Mesenchymal stem cell (in vitro differentiated cells and primary cell): ENCODE results near the gene TRPV5.

Experiments used
- DNase-seq: peaks from one replicate; pipeline ENCODE4 v3.0.0-alpha.2; 2013
- H2AFZ ChIP-seq: one replicate; pipeline ENCODE4 v1.6.1; 2013; ENCODE audit warnings: low read depth, mild to moderate bottlenecking, control low read depth, inconsistent platforms, low read length, moderate library complexity
- H2AK5ac ChIP-seq: 2 replicates; pipeline ENCODE4 v1.6.1; 2013; ENCODE audit warnings: low read length, moderate library complexity, mild to moderate bottlenecking, inconsistent platforms; ENCODE audit not compliant: severe bottlenecking
- H2BK120ac ChIP-seq: one replicate; pipeline ENCODE4 v1.6.1; 2013; ENCODE audit warnings: low read depth, mild to moderate bottlenecking, inconsistent platforms, low read length, moderate library complexity
- H2BK12ac ChIP-seq, 2 experiments: one replicate each; pipeline ENCODE4 v1.6.1; 2013; ENCODE audit warnings: inconsistent platforms in 2 of 2, low read length in 2 of 2, mild to moderate bottlenecking in 2 of 2, moderate library complexity in 2 of 2, control low read depth in 1 of 2
- H2BK15ac ChIP-seq: one replicate; pipeline ENCODE4 v1.6.1; 2013; ENCODE audit warnings: mild to moderate bottlenecking, low read depth, inconsistent platforms; ENCODE audit not compliant: poor library complexity, severe bottlenecking
- H2BK5ac ChIP-seq: 2 replicates; pipeline ENCODE4 v1.6.1; 2013; ENCODE audit warnings: low read depth, mild to moderate bottlenecking, low read length, control low read depth, inconsistent platforms; ENCODE audit not compliant: poor library complexity, severe bottlenecking
- H3K14ac ChIP-seq, 2 experiments: one replicate each; pipeline ENCODE4 v1.6.1; 2013; ENCODE audit warnings: inconsistent platforms in 2 of 2, low read length in 2 of 2, control low read depth in 1 of 2, mild to moderate bottlenecking in 1 of 2, moderate library complexity in 1 of 2
- H3K18ac ChIP-seq, 2 experiments: one replicate each; pipeline ENCODE4 v1.6.1; 2013; ENCODE audit warnings: inconsistent platforms in 2 of 2, low read length in 2 of 2, control low read depth in 1 of 2, low read depth in 1 of 2, mild to moderate bottlenecking in 1 of 2
- H3K23ac ChIP-seq, 2 experiments: one replicate each; pipeline ENCODE4 v1.6.1; 2013; ENCODE audit warnings: inconsistent platforms in 2 of 2, low read length in 2 of 2, mild to moderate bottlenecking in 2 of 2, moderate library complexity in 2 of 2, control low read depth in 1 of 2
- H3K27ac ChIP-seq: 2 replicates; pipeline ENCODE4 v1.5.1; 2013; ENCODE audit warnings: mild to moderate bottlenecking, moderate library complexity, low read length, control low read depth, inconsistent platforms; ENCODE audit not compliant: poor library complexity, severe bottlenecking
- H3K27me3 ChIP-seq, 2 experiments: 2 replicates each; pipeline versions ENCODE4 v1.6.1 to v1.7.0; 2013; ENCODE audit warnings: low read length in 2 of 2, mild to moderate bottlenecking in 2 of 2, moderate library complexity in 2 of 2, control low read depth in 1 of 2, inconsistent platforms in 1 of 2; ENCODE audit not compliant: control insufficient read depth in 1 of 2, insufficient read depth in 1 of 2
- H3K36me3 ChIP-seq, 2 experiments: 2 replicates each; pipeline versions ENCODE4 v1.6.1 to v1.7.0; 2013; ENCODE audit warnings: low read length in 2 of 2, control low read depth in 1 of 2, inconsistent platforms in 1 of 2, low read depth in 1 of 2, mild to moderate bottlenecking in 1 of 2; ENCODE audit not compliant: insufficient read depth in 2 of 2, control insufficient read depth in 1 of 2
- H3K4ac ChIP-seq, 2 experiments: one replicate each; pipeline ENCODE4 v1.6.1; 2013; ENCODE audit warnings: inconsistent platforms in 2 of 2, low read length in 2 of 2, mild to moderate bottlenecking in 2 of 2, moderate library complexity in 2 of 2, control low read depth in 1 of 2, low read depth in 1 of 2
- H3K4me1 ChIP-seq: 2 replicates; pipeline ENCODE4 v1.6.1; 2013; ENCODE audit warnings: low read depth, low read length, control low read depth; ENCODE audit not compliant: control insufficient read depth, insufficient read depth
- H3K4me2 ChIP-seq: 2 replicates; pipeline ENCODE4 v1.6.1; 2013; ENCODE audit warnings: low read length, mild to moderate bottlenecking, inconsistent platforms; ENCODE audit not compliant: poor library complexity, severe bottlenecking
- H3K4me3 ChIP-seq, 2 experiments: 2 replicates each; pipeline versions ENCODE4 v1.5.1 to v1.7.0; 2013; ENCODE audit warnings: low read length in 2 of 2, mild to moderate bottlenecking in 2 of 2, control low read depth in 1 of 2, low read depth in 1 of 2; ENCODE audit not compliant: insufficient read depth in 1 of 2
- H3K79me1 ChIP-seq: replicated peaks from 2 replicates; pipeline ENCODE4 v1.6.1; 2013; ENCODE audit warnings: mild to moderate bottlenecking, control low read depth, low read length, inconsistent platforms; ENCODE audit not compliant: poor library complexity, severe bottlenecking
- H3K9ac ChIP-seq: 2 replicates; pipeline ENCODE4 v1.7.0; 2013; ENCODE audit warnings: mild to moderate bottlenecking, low read length, moderate library complexity
- H3K9me3 ChIP-seq: 2 replicates; pipeline ENCODE4 v1.7.0; 2013; ENCODE audit warnings: mild to moderate bottlenecking, low read length; ENCODE audit not compliant: control insufficient read depth
- H4K8ac ChIP-seq: one replicate; pipeline ENCODE4 v1.6.1; 2013; ENCODE audit warnings: inconsistent platforms, mild to moderate bottlenecking, low read length, moderate library complexity
- H4K91ac ChIP-seq: one replicate; pipeline ENCODE4 v1.6.1; 2013; ENCODE audit warnings: mild to moderate bottlenecking, low read length, inconsistent platforms
- WGBS: methylation state at CpG from one replicate; pipeline ENCODE4 v1.1.7; 2013; ENCODE audit warnings: mixed read lengths; 5-methylcytosine and 5-hydroxymethylcytosine counted together

Gene TRPV5

DNA sequence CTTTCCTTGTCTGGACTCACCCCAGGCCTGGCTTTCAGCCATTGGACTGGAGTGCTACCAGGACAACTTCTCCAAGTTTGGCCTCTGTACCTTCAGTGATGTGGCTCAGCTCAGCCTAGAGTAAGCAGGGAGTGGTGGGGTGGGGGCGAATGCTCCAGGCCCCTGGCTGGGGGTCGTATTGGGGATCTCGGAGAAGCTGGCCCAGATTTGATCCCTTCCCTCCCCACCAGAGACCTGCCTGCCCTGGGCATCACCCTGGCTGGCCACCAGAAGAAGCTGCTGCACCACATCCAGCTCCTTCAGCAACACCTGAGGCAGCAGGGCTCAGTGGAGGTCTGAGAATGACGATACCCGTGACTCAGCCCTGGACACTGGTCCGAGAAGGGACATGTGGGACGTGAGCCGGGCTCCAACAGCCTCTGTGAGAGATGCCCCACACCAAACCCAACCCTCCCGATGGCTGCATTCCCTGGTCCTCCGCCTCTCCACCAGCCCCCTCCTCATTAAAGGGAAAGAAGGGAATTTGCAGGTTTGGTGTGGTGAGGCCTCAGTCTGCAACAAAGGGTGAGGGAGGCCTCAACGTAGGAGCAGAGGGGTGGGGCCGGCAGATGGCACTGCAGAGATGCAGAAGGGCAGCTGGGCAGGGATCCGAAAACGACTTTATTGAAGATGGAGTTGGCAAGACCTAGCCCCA is 62.8 kb downstream of the TRPV5 start:
- H2BK12ac ChIP-seq, result no peak overlapping the region
- H3K4me2 ChIP-seq, result no peak overlapping the region
- H3K36me3 ChIP-seq, result no peaks in the 10 kb centered on the region
- H3K23ac ChIP-seq, result no peak overlapping the region
- peaks cover 0 to 4% of the 10 kb centered on the region in 2 experiments for H3K27me3 ChIP-seq
- no peak for DNase-seq
- no peak overlapping the region for H3K27ac ChIP-seq
- H2AK5ac ChIP-seq, result no peak overlapping the region
- H3K9ac ChIP-seq, result no peak overlapping the region
- H2BK120ac ChIP-seq, result no peak overlapping the region
- WGBS, result 86% methylated on average over 12 of the region's 14 CpGs
- no peak overlapping the region for H2BK15ac ChIP-seq
- no peaks in the 10 kb centered on the region for H3K79me1 ChIP-seq
- no peak overlapping the region for H4K91ac ChIP-seq
- no peak overlapping the region for H3K4me3 ChIP-seq
- no peaks in the 10 kb centered on the region for H3K9me3 ChIP-seq
- peaks cover 2% of the 10 kb centered on the region for H3K4me1 ChIP-seq
- H2BK5ac ChIP-seq, result no peak overlapping the region
- H4K8ac ChIP-seq, result no peak overlapping the region
- no peak overlapping the region for H3K18ac ChIP-seq
- no peak overlapping the region for H3K4ac ChIP-seq
- no peak overlapping the region for H3K14ac ChIP-seq
- no peak overlapping the region for H2AFZ ChIP-seq

DNA sequence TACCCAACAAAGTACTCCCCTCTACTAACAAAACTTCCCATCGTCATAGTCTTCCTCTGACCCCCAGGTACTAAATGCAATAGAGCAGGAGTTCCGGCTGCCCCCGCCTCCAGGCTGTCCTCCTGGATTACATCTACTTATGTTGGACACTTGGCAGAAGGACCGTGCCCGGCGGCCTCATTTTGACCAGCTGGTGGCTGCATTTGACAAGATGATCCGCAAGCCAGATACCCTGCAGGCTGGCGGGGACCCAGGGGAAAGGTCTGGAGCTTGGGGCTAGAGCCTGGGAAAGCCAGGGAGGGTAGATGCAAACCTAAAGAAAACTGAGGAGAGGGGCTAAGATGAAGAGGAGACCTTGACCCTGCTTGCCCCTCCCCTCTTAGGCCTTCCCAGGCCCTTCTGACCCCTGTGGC is 63.4 kb downstream of the TRPV5 start:
- Histone ChIP-seq H3K4me3 (no peak overlapping the region), H2BK12ac (no peak overlapping the region), H2BK120ac (no peak overlapping the region), H3K27ac (no peak overlapping the region), H2BK15ac (no peak overlapping the region), H2BK5ac (no peak overlapping the region), H3K14ac (no peak overlapping the region), H3K18ac (no peak overlapping the region), H3K9me3 (no peaks in the 10 kb centered on the region), H3K36me3 (no peaks in the 10 kb centered on the region), H4K91ac (no peak overlapping the region), H3K4me1 (peaks cover 2% of the 10 kb centered on the region), H2AFZ (no peak overlapping the region), H2AK5ac (no peak overlapping the region), H3K4ac (no peak overlapping the region), H3K27me3 (no peaks in the 10 kb centered on the region), H3K4me2 (no peak overlapping the region), H3K23ac (no peak overlapping the region), H3K9ac (no peak overlapping the region), H4K8ac (no peak overlapping the region), H3K79me1 (no peaks in the 10 kb centered on the region)
- 84% methylated on average over 8 of the region's 8 CpGs for WGBS
- DNase-seq, result no peak

DNA sequence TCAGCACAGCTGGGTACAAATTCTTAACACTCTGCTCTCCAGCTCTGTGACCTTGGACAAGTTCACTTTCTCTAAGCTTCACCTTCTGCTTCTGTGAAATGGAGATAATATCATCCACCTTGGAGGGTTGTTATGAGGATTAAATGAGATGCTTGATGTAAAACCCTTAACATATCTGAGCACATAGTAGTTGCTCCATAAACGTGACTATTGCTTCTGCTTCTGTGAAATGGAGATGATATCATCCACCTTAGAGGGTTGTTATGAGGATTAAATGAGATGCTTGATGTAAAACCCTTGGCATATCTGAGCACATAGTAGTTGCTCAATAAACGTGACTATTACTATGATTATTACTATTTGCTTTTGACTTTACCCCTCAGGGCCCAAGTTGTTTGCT is 64.1 kb downstream of the TRPV5 start:
- no peak for DNase-seq
- H3K4me1 ChIP-seq, result peaks cover 2% of the 10 kb centered on the region
- no peak overlapping the region for H2BK120ac ChIP-seq
- no peak overlapping the region for H3K9ac ChIP-seq
- H3K18ac ChIP-seq, result no peak overlapping the region
- H3K27me3 ChIP-seq, result no peaks in the 10 kb centered on the region
- H3K27ac ChIP-seq, result no peak overlapping the region
- H4K91ac ChIP-seq, result no peak overlapping the region
- H2AK5ac ChIP-seq, result no peak overlapping the region
- H3K4ac ChIP-seq, result no peak overlapping the region
- no peaks in the 10 kb centered on the region for H3K79me1 ChIP-seq
- H2AFZ ChIP-seq, result no peak overlapping the region
- H2BK15ac ChIP-seq, result no peak overlapping the region
- H4K8ac ChIP-seq, result no peak overlapping the region
- no peaks in the 10 kb centered on the region for H3K36me3 ChIP-seq
- WGBS, result 100% methylated on average over 2 of the region's 2 CpGs
- no peak overlapping the region for H3K14ac ChIP-seq
- H2BK12ac ChIP-seq, result no peak overlapping the region
- H3K4me3 ChIP-seq, result no peak overlapping the region
- no peak overlapping the region for H2BK5ac ChIP-seq
- no peaks in the 10 kb centered on the region for H3K9me3 ChIP-seq
- H3K23ac ChIP-seq, result no peak overlapping the region
- H3K4me2 ChIP-seq, result no peak overlapping the region

DNA sequence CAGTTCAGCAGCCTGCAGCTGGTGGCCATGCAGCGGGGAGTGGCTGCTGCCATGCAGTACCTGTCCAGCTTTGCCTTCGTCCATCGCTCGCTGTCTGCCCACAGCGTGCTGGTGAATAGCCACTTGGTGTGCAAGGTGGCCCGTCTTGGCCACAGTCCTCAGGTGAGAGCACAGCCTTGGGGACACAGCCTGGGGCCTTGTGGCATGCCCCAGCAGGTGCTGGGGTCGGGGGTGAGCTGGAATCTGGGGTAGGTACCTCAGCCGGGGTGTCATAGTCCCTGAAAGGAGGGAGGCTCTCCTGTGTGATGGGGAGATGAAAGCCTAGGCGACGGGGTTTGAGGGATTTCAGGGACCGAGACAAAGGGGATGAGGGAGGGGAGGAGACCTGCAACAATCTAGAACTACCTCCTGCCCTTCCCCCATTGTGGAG is 64.5 kb downstream of the TRPV5 start:
- no peak for DNase-seq
- no peak overlapping the region for H2BK15ac ChIP-seq
- no peak overlapping the region for H3K18ac ChIP-seq
- peaks cover 2% of the 10 kb centered on the region for H3K4me1 ChIP-seq
- no peaks in the 10 kb centered on the region for H3K9me3 ChIP-seq
- no peak overlapping the region for H3K23ac ChIP-seq
- no peak overlapping the region for H4K8ac ChIP-seq
- no peak overlapping the region for H3K4ac ChIP-seq
- H2AFZ ChIP-seq, result no peak overlapping the region
- H3K36me3 ChIP-seq, result no peaks in the 10 kb centered on the region
- no peak overlapping the region for H3K4me2 ChIP-seq
- no peak overlapping the region for H2BK12ac ChIP-seq
- no peak overlapping the region for H3K4me3 ChIP-seq
- H2AK5ac ChIP-seq, result no peak overlapping the region
- no peak overlapping the region for H2BK120ac ChIP-seq
- no peak overlapping the region for H3K27ac ChIP-seq
- no peak overlapping the region for H3K14ac ChIP-seq
- 89% methylated on average over 7 of the region's 11 CpGs for WGBS
- no peaks in the 10 kb centered on the region for H3K79me1 ChIP-seq
- H4K91ac ChIP-seq, result no peak overlapping the region
- no peak overlapping the region for H3K9ac ChIP-seq
- no peaks in the 10 kb centered on the region for H3K27me3 ChIP-seq
- H2BK5ac ChIP-seq, result no peak overlapping the region
